AG09309 (cell line): ENCODE results near the gene MAP3K5.
A peak's percentile ranks its signal among the peaks of the same experiment; 100 is the strongest.

Experiments used
- DNase-seq: peaks from one replicate; pipeline ENCODE4 v3.0.0-alpha.2; 2010; ENCODE audit warnings: low read depth
- H3K4me3 ChIP-seq: 2 replicates; pipeline ENCODE4 v1.5.1; 2011; ENCODE audit warnings: mild to moderate bottlenecking, low read depth, low read length, moderate library complexity; ENCODE audit not compliant: control insufficient read depth
- TF ChIP-seq, protein P1 (sequence below): IDR thresholded peaks from 2 replicates; pipeline ENCODE4 v1.5.1; 2011; ENCODE audit warnings: mild to moderate bottlenecking, low read depth, low read length, inconsistent platforms; ENCODE audit not compliant: insufficient read depth, control insufficient read depth; ENCODE audit errors: missing control alignments

MAP3K5 gene

DNA sequence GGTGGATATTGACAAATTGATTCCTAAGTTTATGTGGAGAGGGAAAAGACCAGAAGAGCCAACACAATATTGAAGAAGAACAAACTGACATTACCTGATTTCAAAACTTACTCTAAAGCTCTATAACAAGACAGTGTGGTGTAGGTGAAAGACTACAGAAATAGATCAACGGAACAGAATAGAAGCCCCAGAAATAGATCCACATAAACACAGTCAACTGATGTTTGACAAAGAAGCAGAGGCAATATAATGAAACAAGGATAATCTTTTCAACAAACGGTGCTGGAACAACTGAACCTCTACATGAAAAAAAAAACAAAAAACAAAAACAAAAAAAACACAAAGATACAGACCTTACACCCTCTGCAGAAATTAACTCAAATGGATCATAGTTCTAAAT is 50.2 kb downstream of the MAP3K5 start:
- no peak for DNase-seq
- TF ChIP-seq, protein P1, sequence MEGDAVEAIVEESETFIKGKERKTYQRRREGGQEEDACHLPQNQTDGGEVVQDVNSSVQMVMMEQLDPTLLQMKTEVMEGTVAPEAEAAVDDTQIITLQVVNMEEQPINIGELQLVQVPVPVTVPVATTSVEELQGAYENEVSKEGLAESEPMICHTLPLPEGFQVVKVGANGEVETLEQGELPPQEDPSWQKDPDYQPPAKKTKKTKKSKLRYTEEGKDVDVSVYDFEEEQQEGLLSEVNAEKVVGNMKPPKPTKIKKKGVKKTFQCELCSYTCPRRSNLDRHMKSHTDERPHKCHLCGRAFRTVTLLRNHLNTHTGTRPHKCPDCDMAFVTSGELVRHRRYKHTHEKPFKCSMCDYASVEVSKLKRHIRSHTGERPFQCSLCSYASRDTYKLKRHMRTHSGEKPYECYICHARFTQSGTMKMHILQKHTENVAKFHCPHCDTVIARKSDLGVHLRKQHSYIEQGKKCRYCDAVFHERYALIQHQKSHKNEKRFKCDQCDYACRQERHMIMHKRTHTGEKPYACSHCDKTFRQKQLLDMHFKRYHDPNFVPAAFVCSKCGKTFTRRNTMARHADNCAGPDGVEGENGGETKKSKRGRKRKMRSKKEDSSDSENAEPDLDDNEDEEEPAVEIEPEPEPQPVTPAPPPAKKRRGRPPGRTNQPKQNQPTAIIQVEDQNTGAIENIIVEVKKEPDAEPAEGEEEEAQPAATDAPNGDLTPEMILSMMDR: no peak
- H3K4me3 ChIP-seq: no peak overlapping the region

GRCh38 chr6:136740050-136740974 is 52.0 kb downstream of the MAP3K5 start:
- H3K4me3 ChIP-seq: no peak overlapping the region
- no peak for DNase-seq
- TF ChIP-seq, protein P1: no peak

DNA sequence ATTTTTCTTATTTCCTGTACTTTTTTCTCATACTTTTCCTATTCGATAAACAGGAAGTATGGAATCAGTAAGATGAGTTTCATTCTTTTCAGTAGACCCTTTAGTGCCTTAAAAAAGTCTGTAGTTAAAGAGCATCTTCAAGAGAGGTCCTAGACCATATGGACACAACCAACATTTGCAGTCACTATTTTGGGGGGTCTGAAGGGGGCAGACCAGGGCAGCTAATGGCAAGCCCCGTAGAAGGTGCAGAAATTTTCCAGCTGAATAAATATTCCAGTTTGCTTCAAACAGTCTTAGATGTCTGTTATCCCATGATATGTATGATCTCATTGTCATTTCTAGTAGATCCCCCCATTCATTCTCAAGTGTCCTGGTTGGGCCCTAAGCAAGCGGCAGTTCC is 52.8 kb downstream of the MAP3K5 start:
- no peak overlapping the region for H3K4me3 ChIP-seq
- no peak for DNase-seq
- TF ChIP-seq, protein P1: no peak

DNA sequence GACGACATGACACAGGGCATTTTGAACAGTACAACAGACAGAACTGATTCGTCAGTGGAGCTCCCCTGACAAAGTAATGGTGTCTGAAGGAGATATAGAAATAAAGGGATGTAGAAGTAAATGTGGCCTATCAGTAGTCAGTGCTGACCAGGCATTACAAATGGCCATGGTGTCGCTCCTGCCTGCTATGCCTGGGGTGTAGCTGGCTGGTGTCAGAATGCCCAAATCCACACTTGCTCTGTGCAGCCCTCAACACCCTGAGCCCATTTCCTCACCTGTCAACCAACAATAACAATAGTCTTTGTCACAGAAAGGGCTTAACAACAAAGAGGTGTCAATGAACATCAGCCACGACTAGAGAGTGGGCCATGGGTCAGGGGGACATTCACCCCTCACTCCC is 53.2 kb downstream of the MAP3K5 start:
- no peak overlapping the region for H3K4me3 ChIP-seq
- DNase-seq: no peak
- TF ChIP-seq, protein P1: no peak

GRCh38 chr6:136738692-136739057 is 53.6 kb downstream of the MAP3K5 start:
- TF ChIP-seq, protein P1: no peak
- DNase-seq: no peak
- H3K4me3 ChIP-seq: no peak overlapping the region

GRCh38 chr6:136737871-136738691 is 54.2 kb downstream of the MAP3K5 start:
- TF ChIP-seq, protein P1: no peak
- no peak overlapping the region for H3K4me3 ChIP-seq
- peak; percentile 51 for DNase-seq
